Measurements from ENCODE around the gene MRPS6.

MRPS6 gene

DNA sequence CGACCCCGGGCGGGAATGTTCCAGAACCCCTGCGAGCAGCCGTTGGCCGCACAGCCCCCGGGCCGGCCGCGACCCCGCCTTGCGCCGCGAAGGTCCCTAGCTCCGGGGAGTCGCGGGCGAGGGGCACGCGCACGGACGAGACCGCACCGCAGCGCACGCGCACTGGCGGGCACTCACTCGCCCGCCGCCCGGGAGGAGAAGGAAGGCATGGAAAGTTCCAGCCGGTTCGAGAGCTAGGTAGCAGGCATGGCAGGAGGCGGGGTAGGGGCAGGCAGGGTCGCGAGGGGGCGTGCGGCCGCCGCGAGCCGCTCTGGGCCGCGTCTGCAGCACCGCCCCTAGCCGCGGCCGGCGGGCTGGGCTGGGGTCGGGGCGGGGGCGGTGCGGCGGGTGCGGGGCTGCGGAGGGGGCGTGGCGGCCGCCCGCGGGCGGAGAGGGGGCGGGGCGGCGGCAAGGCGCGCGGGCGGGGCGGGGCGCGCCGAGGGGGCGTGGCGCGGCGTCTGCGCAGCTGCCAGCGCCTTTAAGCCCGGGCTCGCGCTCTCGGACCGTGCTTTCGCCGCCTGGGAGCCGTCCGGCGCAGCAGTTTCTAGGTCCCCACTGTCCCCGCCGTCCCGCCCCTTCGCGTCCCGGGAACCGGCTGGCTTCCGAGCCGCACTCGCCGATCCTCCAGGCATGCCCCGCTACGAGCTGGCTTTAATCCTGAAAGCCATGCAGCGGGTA lies at the start of gene MRPS6, which contains the start of gene SLC5A3:
MRPS6 (plus strand) TSS at position 547 of the 717 bp plus-strand sequence; CDS start at position 670, 123 bp downstream.
SLC5A3 (plus strand) TSS at position 547 of the 717 bp plus-strand sequence. CDS start 21,621 bp downstream, outside the sequence.
- DNase-seq, result peak; percentile 82

- no peak for DNase-seq
Observed at GRCh38 chr21:34023691-34024373, 49.5 kb upstream of the MRPS6 start.

DNA sequence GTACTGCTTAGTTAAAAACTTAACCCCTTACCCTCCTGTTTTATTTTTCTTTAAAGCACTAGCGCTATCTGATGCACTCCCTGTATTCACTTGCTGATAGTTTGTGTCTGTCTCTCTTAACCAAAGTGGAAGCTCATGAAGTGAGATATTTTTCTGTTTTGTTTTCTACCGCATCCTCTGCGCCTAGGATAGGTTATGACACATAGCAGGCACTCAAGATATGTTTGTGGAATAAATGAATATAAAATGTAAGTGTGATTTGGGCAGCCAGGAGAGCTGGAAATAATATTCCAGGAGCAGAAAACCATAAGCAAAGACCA lies 49.0 kb upstream of the MRPS6 start:
- DNase-seq, result no peak

- no peak for DNase-seq
Observed at GRCh38 chr21:34027721-34028461, 45.5 kb upstream of the MRPS6 start.

- DNase-seq, result peak; percentile 59
Observed at GRCh38 chr21:34029743-34030528, 43.4 kb upstream of the MRPS6 start.

DNA sequence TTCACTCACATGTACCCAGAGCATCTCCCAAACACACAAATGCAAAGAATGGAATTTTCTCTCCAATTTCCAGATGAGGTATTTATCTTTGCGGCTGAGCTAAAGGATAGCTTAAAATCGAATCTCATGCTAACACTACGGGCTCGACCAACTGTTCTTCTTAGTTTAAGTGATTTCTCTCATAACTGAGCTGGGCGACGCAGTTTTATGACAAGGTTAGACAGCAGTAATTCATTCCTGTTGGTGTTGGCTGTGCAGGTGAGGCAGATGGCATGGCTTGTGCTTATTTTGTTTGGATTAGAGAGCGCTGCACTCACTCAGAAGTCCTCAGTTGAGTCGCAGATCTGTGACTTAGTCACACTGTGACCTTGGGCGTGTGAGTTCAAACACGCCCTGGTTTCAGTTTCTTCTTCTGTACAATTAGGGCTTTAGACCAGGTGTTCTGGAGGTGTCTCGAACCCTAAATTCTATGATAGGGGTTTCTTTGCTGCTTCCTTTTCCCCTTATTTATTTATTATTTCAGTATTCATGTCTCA lies 41.5 kb upstream of the MRPS6 start:
- DNase-seq, result peak; percentile 33

DNA sequence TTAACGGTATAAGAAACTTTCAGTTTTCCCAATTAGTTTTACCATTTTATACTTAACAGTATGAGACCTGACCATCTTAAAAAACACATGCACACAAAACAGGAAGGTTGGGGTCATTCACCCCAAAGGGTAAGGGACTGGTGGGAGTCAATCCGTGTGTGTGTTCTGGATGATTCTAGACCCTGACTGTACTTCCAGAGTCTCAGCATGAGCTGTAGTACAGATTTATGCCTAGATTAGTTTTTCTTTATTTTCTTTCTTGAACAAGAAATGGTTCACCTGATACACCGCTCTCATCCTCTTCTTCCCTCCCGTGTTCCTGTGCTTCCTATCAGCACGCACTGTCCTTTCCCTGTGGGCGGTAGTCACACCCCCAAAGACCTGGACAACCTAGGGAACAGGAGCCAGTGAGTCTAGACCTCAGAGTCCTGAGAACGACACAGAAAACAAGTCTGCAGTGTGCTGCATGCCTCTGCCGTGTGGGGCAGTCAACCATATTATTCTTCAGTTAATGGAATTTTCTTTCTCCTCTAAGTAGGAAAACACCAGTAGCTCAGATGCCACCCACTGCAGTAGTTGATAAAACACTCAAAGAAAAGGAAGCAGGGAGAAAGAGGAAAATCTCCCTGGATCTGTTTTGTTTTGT lies 38.9 kb upstream of the MRPS6 start:
- DNase-seq, result no peak

DNA sequence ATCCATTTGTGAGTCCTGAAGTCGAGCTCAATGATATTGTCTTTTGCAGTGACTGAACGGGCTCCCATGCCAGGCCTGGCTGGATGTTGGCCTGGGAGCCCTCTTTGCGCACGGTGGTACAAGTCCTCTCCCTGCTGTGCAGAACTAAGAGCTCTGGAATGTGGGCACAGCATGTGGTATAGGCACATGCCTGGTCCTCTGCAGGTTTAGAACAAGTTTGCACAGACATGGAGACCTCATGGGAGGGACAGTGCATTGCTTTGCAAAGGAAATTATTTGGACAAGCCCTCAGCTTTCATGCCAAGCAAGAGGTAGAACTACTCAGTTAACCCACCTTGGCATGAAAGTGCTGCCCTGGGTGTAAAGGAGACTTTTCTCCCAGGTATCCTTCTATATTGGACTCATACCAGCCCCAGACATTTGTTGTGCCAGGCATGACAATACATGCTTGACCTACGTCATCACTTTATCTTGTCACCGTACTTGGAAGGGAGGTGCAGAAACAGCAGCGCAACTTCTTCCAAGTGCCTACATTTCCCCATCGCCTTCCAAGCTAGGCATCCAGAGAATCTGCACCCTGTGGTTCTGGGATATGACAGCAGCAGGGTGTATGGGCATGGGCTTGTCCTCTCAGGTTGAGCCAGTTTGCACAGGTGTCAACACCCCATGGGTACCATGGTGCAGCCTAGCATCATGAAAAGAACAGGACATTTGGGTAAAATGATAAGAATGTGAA lies 37.6 kb upstream of the MRPS6 start:
- no peak for DNase-seq

DNA sequence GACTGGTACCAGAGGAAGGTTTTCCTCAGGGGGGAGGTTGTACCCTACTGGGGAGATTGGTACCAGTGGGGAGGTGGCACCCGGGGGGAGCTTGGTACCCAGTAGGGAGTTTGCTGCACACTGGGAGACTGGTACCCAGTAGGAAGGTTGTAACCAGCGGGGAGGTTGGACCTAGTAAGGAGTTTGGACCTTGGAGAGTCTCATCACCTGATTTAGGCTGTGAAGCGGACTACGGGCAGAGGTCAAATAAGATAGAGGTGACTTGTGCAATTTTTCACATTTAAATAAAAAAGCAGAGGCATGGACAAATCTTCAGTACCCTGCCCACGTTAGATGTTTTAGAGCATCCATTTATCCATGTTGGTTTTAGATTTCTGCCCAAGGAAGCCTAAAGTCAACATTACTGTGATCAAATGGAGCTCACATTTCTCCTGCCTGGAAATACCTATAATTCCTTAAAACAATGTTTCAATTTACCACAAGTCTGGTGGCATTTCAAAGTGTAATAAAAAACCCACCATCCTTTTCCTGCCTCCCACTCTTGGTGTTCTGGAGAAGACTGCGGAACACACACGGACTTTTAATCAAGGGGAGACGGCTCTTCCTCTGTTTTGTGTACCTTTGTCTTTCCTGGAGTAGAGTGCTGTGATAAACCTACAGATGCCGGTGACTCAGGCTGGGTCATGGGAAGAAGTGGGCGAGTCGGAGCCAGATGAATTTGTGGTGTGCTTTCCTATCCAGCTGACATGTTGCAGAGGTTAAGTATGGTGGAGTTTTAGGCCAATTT lies 36.2 kb upstream of the MRPS6 start:
- no peak for DNase-seq

GRCh38 chr21:34039678-34040382 lies 33.5 kb upstream of the MRPS6 start:
- DNase-seq, result no peak

- no peak for DNase-seq
Observed at GRCh38 chr21:34042735-34043134, 30.6 kb upstream of the MRPS6 start.

DNA sequence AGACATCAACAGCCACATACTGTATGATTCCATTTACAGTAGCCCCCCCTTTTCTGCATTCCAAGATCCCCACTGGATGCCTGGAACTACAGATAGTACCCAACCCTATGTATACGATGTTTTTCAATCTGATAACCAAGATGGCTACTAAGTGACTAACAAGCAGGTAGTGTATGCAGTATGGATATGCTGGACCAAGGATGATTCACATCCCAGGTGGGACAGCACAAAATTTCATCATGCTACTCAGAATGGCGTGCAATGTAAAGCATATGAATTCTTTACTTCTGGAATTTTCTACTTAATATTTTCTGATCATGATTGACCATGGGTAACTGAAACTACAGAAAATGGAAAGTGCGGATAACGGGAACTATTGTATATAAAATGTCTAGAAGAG lies 30.0 kb upstream of the MRPS6 start:
- DNase-seq, result no peak

DNA sequence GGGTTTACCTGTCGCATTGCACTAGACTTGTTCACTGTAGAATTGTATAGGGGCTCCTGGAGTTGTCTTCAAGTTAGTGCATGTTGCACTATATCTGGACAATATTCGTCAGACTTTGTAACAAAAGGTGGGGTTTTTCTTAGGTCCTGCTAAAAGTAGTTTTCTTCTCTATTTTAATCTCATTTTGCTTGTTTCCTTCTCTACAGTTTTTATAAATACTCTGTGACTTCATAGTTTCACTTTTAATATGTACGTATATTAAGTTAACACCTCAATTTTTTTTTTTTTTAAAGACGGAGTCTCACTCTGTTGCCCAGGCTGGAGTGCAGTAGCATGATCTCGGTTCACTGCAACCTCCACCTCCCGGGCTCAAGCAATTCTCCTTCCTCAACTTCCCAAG lies 26.5 kb upstream of the MRPS6 start:
- no peak for DNase-seq

- no peak for DNase-seq
Observed at GRCh38 chr21:34047835-34048234, 25.5 kb upstream of the MRPS6 start.

DNA sequence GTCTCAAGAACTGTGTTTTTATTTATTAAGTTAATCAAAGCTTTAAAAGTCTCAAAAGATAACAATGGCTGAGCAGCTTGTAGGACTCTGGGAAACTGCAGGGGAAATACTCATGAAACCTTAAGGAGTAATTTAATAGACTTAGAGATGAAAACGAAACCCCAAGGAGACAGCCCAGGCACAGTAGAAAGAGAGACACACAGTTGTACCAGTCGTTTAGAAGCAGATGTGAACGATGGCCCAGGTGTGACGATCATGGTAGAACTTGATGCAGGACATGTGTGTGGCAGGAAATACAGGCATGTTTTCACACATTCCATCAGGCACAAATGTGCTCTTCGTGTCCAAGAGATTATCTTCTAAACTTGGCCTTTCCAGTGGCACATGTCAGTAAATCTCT lies 21.2 kb upstream of the MRPS6 start:
- no peak for DNase-seq

DNA sequence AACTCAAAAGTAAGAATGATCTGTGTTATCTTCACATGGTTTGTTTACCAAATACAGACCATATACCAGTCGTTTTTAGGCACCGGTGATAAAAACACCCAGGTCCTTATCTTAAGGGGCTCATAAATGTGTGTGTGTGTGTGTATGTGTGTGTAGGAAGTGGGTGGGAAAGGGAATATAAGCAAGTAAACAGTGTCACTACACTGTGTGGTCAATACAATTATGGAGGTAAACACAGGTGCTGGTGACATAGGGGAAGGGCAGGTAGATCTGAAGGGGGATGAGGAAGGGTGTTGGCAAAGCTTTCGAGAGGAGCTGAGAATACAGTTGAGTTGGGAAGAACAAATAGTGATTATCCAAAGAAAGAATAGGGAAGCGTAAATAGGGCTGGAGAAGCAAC lies 19.1 kb upstream of the MRPS6 start:
- DNase-seq, result no peak

GRCh38 chr21:34055615-34056014 lies 17.8 kb upstream of the MRPS6 start:
- no peak for DNase-seq

DNA sequence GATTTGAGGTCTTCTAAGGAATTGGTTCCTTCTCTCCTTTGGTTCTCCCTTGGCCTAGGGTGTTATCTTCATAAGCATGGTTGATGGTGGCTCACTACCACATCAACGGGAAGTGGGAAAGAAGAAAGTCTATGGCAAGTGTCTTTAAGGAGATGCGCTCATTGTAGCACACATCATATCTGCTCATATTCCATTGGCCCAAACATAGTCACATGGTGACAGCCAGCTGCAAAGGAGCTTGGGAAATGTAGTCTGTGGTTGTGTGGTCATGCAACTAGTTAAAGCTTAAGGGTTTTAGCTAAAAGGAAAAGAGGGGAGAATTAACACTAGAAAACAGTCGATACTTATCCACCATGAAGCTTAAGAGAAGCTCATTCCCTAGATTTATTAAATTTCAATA lies 11.4 kb upstream of the MRPS6 start:
- no peak for DNase-seq

GRCh38 chr21:34065027-34065426 lies 8.4 kb upstream of the MRPS6 start:
- DNase-seq, result no peak

GRCh38 chr21:34071683-34072082 lies 1.7 kb upstream of the MRPS6 start:
- no peak for DNase-seq

Measured in stimulated activated CD8-positive, alpha-beta memory T cell treated with anti-CD3 and anti-CD28 coated beads, Interleukin-4, amount 100 ng/mL, for 48 hours (primary cell).